GM19099 (cell line): ENCODE measurements around the gene WDR45B.

ENCODE experiments used
- POLR2A ChIP-seq: IDR thresholded peaks from 3 replicates; pipeline ENCODE4 v1.6.1; 2011; ENCODE audit warnings: low read depth; ENCODE audit not compliant: insufficient read length; ENCODE audit errors: extremely low read depth

The WDR45B gene

DNA sequence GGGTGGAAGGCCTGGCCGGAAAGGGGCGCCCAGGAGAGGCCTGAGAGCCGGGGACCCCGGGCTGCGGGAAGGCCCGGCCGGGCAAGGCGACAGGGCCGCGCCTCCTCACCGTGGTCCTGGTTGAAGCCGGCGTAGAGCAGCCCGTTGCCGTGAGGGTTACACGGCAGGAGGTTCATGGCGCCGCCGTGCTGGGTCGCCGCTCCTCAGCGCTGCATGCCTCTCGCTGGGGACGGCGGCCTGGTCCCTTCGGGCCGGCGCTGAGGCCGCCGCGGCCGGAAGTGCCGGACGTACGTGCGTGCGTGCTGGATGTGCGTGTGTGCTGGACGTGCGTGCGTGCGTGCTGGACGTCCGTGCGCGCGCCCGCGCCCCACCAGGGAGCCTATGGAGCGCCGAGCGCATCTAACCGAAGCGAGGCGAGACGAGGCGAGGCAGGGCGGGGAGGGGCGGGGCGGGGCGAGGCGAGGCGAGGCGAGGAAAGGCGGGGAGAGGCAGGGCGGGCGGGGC is at the start of gene WDR45B:
Gene WDR45B (minus strand): TSS at position 280 of the 504 bp plus-strand sequence. CDS start 104 bp downstream, at position 176.
- TF ChIP-seq POLR2A, result peak; percentile 94

DNA sequence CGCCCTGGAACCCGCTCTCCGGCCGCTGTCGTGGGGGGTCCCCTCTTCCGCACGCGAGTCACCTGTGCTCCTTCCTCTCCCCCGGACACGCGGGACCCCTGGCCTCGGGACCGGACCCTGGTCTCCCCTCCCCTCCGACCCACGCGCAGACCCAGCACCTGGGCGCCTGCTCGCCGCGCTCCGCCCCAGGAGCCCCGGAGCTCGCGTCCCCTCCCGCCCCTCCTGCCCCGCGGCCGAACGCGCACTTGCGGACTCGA is 49.5 kb upstream of the WDR45B start:
- TF ChIP-seq POLR2A, result no peak

DNA sequence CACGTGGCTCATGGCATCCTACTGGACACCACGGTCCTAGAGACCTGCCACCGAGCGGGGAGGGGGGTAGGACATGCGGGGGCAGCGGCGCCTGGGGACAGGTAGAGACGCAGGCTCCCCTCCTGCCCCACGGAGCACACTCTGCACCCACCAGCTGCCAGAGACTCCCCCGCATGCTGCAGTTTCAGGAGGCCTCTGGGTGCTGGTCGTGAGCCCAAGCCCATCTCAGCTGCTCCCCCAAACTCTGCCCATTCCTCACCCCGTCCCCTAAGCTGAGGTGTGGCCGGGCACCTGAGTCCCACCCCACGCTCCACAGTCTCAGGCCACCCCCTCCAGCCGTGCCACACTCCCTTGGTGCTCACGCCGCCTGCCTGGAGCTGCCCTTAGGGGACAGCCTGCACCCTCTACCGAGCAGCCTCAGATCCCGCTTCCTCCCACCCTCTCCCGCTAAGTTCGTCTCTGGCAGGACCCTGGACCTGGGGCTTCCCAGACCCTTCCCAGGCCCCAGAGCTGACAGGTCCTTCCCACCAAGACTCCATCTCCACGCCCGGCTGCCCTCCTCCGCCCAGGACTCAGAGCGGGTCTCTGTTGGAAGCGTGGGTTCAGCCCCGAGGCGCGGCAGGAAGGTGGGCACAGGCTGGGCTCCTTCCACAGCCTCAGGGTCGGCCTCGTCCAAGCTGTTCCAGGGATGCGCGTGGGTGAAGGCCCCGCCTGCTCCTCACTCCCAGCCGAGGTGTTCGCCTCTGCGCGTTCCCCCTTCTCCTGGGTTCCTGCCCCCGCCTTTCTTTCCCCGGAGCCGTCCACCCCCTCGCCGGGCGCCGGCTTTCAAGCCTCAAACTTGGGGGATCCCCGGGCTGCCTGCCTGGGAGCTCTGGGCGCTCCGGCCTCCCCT is 48.9 kb upstream of the WDR45B start:
- TF ChIP-seq POLR2A, result no peak

DNA sequence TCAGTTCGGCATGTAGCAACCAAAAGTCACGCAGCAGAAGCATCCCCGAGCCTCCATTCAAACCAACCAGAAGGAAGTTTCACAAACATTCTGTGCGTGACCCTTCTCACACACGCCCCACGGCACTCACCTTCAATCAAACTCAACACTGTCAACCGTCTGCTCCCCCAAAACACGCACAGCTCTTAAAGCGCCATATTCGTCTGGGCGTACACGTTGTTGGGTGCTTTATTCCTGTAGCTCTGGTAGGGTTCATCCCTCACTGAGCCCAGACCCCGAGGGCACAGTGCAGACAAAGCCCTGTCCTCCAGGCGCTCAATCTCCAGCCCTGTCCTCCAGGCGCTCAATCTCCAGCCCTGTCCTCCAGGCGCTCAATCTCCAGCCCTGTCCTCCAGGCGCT is 48.0 kb upstream of the WDR45B start:
- TF ChIP-seq POLR2A, result no peak

DNA sequence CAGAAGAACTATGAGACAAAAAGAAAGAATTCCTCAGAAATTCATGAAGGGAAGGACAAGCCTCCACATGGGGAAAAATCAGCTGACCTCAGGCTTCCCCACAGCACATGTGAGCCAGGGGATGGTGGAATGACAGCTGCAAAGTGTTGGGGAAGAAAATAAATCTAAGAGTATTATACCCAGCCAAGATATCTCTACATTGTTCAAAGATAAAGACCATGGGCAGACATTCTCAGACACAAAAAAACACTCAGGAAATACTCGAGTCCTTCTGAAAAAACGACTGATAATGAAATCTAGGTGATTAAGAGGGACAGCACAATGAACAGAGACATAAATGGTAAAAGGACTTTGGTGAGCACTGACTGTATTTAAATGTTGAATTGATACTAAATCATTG is 46.4 kb upstream of the WDR45B start:
- TF ChIP-seq POLR2A, result no peak

DNA sequence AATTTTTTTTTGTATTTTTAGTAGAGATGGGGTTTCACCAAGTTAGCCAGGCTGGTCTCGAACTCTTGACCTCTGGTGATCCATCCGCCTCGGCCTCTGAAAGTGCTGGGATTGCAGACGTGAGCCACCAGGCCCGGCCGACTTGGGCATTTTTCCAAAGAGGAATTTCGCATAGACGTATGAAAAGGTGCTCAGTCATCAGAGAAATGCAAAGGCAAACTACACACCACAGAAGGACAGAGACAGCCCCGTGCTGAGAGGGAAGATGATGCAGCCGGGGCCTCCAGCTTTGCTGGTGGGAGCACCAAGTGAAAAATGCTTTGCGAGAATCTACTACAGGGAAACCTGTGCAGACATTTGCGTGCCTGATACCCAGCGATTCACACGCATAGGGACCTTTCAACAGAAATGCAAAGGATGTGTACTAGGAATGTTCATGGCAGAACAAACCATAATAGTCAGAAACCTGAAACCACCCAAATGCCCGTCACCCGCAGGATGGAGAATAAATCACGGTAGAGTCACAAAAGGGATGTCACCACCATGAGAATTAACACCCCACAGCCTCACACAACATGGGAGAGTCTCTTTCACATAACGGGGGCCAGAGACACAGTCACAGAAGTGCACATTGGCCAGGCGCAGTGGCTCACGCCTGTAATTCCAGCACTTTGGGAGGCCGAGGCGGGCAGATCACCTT is 45.1 kb upstream of the WDR45B start:
- TF ChIP-seq POLR2A, result no peak

DNA sequence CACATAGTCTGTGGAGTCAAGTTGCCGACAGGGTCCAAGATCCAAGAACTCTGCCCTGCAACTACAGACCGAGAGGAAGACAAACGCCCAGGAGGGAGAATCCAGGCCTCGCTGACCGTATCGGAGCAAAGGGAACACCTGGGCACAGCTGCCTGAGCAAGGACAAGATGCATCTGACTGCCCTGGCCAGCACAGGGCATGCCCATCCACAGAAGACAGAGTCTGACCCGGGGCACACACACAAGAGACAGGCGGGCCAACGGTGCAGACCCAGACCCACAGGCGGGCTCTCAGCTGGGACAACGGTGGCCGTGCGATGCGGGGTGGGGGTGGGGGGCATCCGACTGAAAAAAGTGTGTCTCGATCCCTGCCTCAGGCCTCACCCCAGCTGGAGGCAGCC is 44.0 kb upstream of the WDR45B start:
- TF ChIP-seq POLR2A, result no peak

DNA sequence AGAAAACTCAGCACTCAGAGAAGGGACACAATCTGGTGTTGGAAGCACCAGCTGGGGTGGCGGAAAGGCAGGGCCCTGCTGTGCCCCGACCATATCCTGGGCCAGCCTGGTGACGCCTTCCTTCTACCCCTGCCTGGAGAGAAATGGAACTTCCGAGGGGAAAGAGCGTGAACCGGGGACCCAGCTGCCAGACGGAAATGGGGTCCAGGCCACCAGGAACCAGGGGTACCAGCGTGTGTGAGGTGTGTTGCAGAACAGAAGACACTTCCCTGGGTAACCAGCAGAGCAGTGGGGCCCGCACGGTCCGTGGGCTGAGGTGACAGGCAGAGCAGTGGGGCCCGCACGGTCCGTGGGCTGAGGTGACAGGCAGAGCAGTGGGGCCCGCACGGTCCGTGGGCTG is 43.5 kb upstream of the WDR45B start:
- TF ChIP-seq POLR2A, result no peak

DNA sequence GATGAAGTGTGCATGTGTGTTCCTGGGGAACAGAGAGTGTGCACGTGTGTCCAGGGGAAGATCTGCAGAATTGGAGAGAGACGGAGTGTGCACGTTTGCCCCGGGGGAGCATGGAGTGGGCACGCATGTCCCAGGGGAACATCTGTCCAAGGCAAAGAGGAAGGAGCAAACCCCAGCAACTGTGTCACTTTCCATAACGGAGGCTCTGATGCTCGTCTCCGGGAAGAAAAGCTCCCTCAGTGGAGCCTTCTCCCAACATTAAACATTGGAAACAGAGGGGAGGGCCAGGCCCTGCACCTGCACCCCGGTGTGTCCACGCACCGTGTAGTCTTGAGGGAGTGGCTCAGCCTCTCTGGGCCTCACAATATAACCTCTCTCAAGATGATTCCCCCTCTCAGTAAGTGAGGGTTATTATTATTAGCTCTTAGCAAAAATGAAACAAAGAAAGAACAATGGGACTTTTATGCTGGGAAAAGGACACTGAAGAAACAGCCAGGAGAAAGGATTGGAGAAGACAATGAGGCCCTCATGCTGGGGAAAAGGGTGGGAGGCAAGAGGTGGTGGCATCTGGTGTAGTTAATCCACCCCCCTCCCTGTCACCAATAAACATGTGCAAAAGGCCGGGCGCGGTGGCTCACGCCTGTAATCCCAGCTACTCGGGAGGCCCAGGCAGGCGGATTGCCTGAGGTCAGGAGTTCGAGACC is 42.7 kb upstream of the WDR45B start:
- TF ChIP-seq POLR2A, result no peak

DNA sequence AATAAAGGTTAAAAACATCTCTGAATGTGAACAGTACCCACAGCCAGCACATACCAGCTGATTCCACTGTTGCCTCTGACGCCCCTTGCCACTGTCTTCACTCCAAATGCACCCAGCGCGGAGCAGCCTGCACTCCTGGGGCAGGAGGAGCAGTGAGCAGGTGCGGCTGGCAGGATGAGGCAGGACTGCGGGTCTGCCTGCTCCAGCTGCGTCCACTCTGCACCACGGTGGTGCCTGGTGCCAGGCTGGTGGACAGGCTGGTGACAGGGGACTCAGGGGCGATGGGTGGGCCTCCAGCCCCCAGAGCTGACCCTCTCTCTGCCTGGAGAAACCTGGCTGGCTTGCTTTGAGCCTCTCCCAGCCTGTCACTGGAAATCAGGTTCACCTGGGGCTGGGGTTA is 40.8 kb upstream of the WDR45B start:
- TF ChIP-seq POLR2A, result no peak

DNA sequence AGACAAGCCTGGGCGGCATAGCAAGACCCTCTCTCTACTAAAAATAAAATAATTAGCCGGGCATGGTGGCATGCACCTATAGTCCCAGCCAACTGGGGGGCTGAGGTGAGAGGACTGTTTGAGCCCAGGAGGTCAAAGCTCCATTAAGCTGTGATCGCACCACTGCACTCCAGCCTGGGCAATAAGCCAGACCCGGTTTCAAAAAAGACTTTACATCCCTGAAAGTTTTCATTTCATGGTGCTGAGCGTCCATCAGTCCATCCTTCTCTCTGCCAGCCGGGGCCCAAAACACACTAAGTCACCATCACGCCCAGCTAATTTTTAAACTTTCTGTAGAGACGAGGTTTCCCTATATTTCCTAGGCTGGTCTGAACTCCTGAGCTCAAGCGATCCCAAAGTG is 39.6 kb upstream of the WDR45B start:
- no peak for TF ChIP-seq POLR2A

DNA sequence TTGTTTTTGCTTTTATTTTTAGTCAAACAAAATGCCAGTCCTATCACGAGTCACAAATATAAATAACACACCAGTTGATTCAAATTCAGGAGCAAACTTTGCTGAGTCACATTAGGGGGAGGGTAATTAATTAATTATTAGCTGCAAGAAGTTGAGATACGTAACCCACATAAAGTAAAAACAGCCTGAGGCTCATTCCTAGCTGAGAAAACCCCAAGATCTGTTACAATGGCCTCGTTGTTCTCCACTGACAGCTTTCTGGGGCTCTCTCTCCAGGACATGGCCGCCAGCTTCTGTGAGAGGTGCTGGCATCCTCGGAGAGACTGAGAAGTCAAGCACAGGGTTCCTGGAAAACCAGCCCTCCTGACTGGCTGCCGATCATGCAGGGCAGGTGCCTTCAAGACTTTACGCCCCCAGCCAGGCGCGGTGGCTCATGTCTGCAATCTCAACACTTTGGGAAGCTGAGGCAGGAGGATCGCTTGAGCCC is 39.2 kb upstream of the WDR45B start:
- no peak for TF ChIP-seq POLR2A

DNA sequence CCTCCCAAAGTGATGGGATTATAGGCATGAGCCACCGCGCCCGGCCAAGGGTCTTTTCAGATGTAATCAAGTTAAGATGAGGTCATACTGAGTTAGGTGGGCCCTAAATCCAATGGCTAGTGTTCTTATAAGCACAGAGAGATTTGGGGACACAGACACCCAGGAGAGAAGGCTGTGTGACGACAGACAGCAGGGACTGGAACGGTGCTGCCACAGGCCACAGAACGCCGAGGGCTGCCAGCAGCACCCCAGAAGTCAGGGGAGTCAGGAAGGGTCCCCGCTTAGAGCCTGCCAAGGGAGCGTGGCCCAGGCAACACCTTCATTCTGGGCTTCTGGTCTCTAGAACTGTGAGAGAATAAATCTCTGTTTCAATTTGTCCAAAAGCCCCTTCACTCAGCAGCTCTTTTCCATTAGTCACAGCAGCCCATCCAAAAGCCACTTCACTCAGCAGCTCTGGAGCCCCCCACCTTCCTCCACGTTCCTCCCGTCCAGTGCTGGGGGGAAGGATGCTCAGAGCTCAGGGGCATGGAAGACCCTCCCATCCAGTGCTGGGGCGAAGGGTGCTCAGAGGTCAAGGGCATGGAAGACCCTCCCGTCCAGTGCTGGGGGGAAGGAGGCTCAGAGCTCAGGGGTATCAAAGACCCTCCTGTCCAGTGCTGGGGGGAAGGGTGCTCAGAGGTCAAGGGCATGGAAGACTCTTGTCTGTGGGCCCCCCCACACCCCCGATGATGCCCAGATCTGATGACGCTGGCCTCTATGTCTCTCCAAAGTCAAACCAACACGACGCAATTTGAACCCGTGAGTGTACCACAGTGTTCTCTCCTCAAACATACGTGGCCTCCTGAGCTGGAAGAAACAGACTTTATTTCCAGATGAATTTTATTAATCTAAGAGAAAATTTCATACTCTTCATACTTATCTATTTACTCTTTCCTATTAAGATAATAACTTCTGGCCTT is 38.4 kb upstream of the WDR45B start:
- no peak for TF ChIP-seq POLR2A

DNA sequence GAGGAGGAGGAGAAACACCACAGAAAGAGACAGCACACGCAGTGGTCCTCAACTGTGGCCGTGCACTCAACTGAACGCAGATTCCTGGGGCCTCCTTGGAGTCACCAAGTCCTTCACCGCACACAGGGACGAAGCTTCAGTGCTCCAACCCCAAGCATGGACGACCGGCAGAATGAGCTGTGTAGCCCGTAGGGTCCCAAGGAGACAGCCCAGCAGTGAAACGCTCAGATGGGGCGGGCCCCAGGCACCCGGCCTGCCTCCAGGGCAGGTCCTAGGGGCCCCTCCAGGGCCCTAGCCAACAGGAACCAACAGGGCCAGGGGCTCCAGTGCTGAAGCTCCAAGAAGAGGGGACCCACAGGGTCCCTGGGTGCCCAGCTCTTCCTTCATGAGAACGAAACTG is 37.0 kb upstream of the WDR45B start:
- no peak for TF ChIP-seq POLR2A
